ENCODE measurements around the gene SF3A1. TPM values are rescaled to one million over a fixed set of nuclear protein-coding genes. Genes with fewer than 3 reads are reported as not detected.

The SF3A1 gene
- total and polyA plus RNA-seq, 2 of the 13 experiments (the other 11 are each of a cell fraction or from before 2014, with no cell fraction given) = 10.0 to 22.0 TPM

GRCh38 chr22:30291058-30291892 is 65.4 kb downstream of the SF3A1 start (continued):
- TF ChIP-seq UBTF (CRISPR knock-in tag; IDR thresholded peaks at IDR 0.05) (peak; percentile 19; the same call in 1 of the 2 replicates), ZFY (CRISPR knock-in tag; IDR thresholded peaks at IDR 0.05) (0 out of 2 replicates have a peak, but pooled peaks have one; percentile 8), ZNF20 (CRISPR knock-in tag; IDR thresholded peaks at IDR 0.05) (no peak), NR2F6 (IDR thresholded peaks at IDR 0.05) (no peak), NR2F6 (CRISPR knock-in tag; IDR thresholded peaks at IDR 0.05) (peak; percentile 46; the same call in 1 of the 2 replicates), ARNT (IDR thresholded peaks at IDR 0.05) (no peak), U2AF2 (IDR thresholded peaks at IDR 0.05; ENCODE audit: low read depth, low read length) (no peak), MAFF (IDR thresholded peaks at IDR 0.05; ENCODE audit: low read depth, low read length) (peak; percentile 28; the same call in 1 of the 2 replicates), SYNCRIP (IDR thresholded peaks at IDR 0.05; ENCODE audit: insufficient read depth, low read depth, low read length) (no peak), ZNF354B (CRISPR knock-in tag; IDR thresholded peaks at IDR 0.05) (no peak), ZBTB38 (CRISPR knock-in tag; IDR thresholded peaks at IDR 0.05) (no peak), NPAS2 (CRISPR knock-in tag; IDR thresholded peaks at IDR 0.05; ENCODE audit: borderline replicate concordance) (no peak), SAP130 (CRISPR knock-in tag; IDR thresholded peaks at IDR 0.05; ENCODE audit: low read depth) (peak; percentile 57), PITX1 (CRISPR knock-in tag; IDR thresholded peaks at IDR 0.05) (0 out of 2 replicates have a peak, but pooled peaks have one; percentile 12), ZBTB4 (CRISPR knock-in tag; IDR thresholded peaks at IDR 0.05; ENCODE audit: borderline replicate concordance) (0 out of 2 replicates have a peak, but pooled peaks have one; percentile 33), MAFK (conservative IDR thresholded peaks at IDR 0.05 in 1 of 2, IDR thresholded peaks at IDR 0.05 in 1 of 2; ENCODE audit: low read length in 2 of 2) (peak; percentile 44 to 58), YEATS4 (CRISPR knock-in tag; IDR thresholded peaks at IDR 0.05; ENCODE audit: borderline replicate concordance) (no peak), ZBTB34 (CRISPR knock-in tag; IDR thresholded peaks at IDR 0.05) (no peak), ZNF75D (CRISPR knock-in tag; IDR thresholded peaks at IDR 0.05; ENCODE audit: borderline replicate concordance) (no peak), YY1 (IDR thresholded peaks at IDR 0.05; ENCODE audit: insufficient read depth, insufficient replicate concordance, low read depth, low read length) (no peak), RARA (CRISPR knock-in tag; IDR thresholded peaks at IDR 0.05) (peak; percentile 58; the same call in 1 of the 2 replicates), ZNF260 (CRISPR knock-in tag; IDR thresholded peaks at IDR 0.05; ENCODE audit: borderline replicate concordance, low read depth) (no peak)
